ENCODE measurements around the gene CTNNA2.

CTNNA2 gene

GRCh38 chr2:79906139-79906890 lies 393.5 kb downstream of the CTNNA2 start:
- no peaks in the 10 kb centered on the region for H3K27me3 ChIP-seq
- no peak overlapping the region for H3K4me2 ChIP-seq
- H3K36me3 ChIP-seq: no peaks in the 10 kb centered on the region
- no peaks in the 10 kb centered on the region for H3K9me3 ChIP-seq (replicated peaks in 1 of 11)
- H3K27ac ChIP-seq: no peak overlapping the region
- H3K9ac ChIP-seq: no peak overlapping the region
- H3K4me3 ChIP-seq: no peak overlapping the region
- H4K20me1 ChIP-seq: no peaks in the 10 kb centered on the region
- peaks cover 0 to under 1% (median 0%) of the 10 kb centered on the region in 10 experiments; a peak in 1 of 20 replicates for H3K4me1 ChIP-seq
- no peak for TF ChIP-seq Cebpa-rat (IDR thresholded peaks at IDR 0.05)

- no peak overlapping the region for H3K9ac ChIP-seq
- no peaks in the 10 kb centered on the region for H3K9me3 ChIP-seq (replicated peaks in 1 of 11)
- H3K27ac ChIP-seq: no peak overlapping the region
- no peaks in the 10 kb centered on the region for H3K4me1 ChIP-seq
- H4K20me1 ChIP-seq: no peaks in the 10 kb centered on the region
- H3K4me2 ChIP-seq: no peak overlapping the region
- H3K27me3 ChIP-seq: no peaks in the 10 kb centered on the region
- no peak for TF ChIP-seq Cebpa-rat (IDR thresholded peaks at IDR 0.05)
- H3K36me3 ChIP-seq: no peaks in the 10 kb centered on the region
- no peak overlapping the region for H3K4me3 ChIP-seq
Observed at GRCh38 chr2:79909521-79909920, 396.7 kb downstream of the CTNNA2 start.

GRCh38 chr2:79910643-79911042 lies 397.8 kb downstream of the CTNNA2 start:
- no peak overlapping the region for H3K4me3 ChIP-seq
- no peaks in the 10 kb centered on the region for H4K20me1 ChIP-seq
- no peaks in the 10 kb centered on the region for H3K9me3 ChIP-seq (replicated peaks in 1 of 11)
- no peaks in the 10 kb centered on the region for H3K27me3 ChIP-seq
- H3K4me2 ChIP-seq: no peak overlapping the region
- no peak for TF ChIP-seq Cebpa-rat (IDR thresholded peaks at IDR 0.05)
- H3K4me1 ChIP-seq: no peaks in the 10 kb centered on the region
- no peaks in the 10 kb centered on the region for H3K36me3 ChIP-seq
- no peak overlapping the region for H3K9ac ChIP-seq
- no peak overlapping the region for H3K27ac ChIP-seq

- no peak overlapping the region for H3K27ac ChIP-seq
- no peaks in the 10 kb centered on the region for H4K20me1 ChIP-seq
- no peak overlapping the region for H3K4me3 ChIP-seq
- no peaks in the 10 kb centered on the region for H3K36me3 ChIP-seq
- no peaks in the 10 kb centered on the region for H3K4me1 ChIP-seq
- TF ChIP-seq Cebpa-rat (IDR thresholded peaks at IDR 0.05): no peak
- H3K9ac ChIP-seq: no peak overlapping the region
- no peaks in the 10 kb centered on the region for H3K27me3 ChIP-seq
- H3K9me3 ChIP-seq (replicated peaks in 1 of 11): no peaks in the 10 kb centered on the region
- no peak overlapping the region for H3K4me2 ChIP-seq
Observed at GRCh38 chr2:79915455-79915854, 402.6 kb downstream of the CTNNA2 start.

- H3K4me1 ChIP-seq: no peaks in the 10 kb centered on the region
- H3K36me3 ChIP-seq: no peaks in the 10 kb centered on the region
- H4K20me1 ChIP-seq: no peaks in the 10 kb centered on the region
- H3K9ac ChIP-seq: no peak overlapping the region
- H3K4me3 ChIP-seq: no peak overlapping the region
- H3K27me3 ChIP-seq: no peaks in the 10 kb centered on the region
- no peak overlapping the region for H3K4me2 ChIP-seq
- TF ChIP-seq Cebpa-rat (IDR thresholded peaks at IDR 0.05): no peak
- H3K9me3 ChIP-seq (replicated peaks in 1 of 11): no peaks in the 10 kb centered on the region
- no peak overlapping the region for H3K27ac ChIP-seq
Observed at GRCh38 chr2:79916285-79916684, 403.4 kb downstream of the CTNNA2 start.

- no peak for TF ChIP-seq Cebpa-rat (IDR thresholded peaks at IDR 0.05)
- Histone ChIP-seq H3K4me1 (no peaks in the 10 kb centered on the region), H3K9me3 (replicated peaks in 1 of 11) (no peaks in the 10 kb centered on the region)
Observed at GRCh38 chr2:79920512-79921076, 407.7 kb downstream of the CTNNA2 start.

GRCh38 chr2:79929624-79930023 lies 416.8 kb downstream of the CTNNA2 start:
- Histone ChIP-seq H3K4me3 (no peak overlapping the region), H3K4me2 (no peak overlapping the region), H3K27me3 (no peaks in the 10 kb centered on the region), H3K9me3 (replicated peaks in 1 of 11) (no peaks in the 10 kb centered on the region), H3K27ac (no peak overlapping the region), H4K20me1 (no peaks in the 10 kb centered on the region), H3K36me3 (no peaks in the 10 kb centered on the region), H3K9ac (no peak overlapping the region), H3K4me1 (no peaks in the 10 kb centered on the region)
- no peak for TF ChIP-seq Cebpa-rat (IDR thresholded peaks at IDR 0.05)

More at GRCh38 chr2:79920512-79921076, 407.7 kb downstream of the CTNNA2 start:
- no peak overlapping the region for H3K4me3 ChIP-seq
- H3K27ac ChIP-seq: no peak overlapping the region
- no peaks in the 10 kb centered on the region for H3K27me3 ChIP-seq
- H4K20me1 ChIP-seq: no peaks in the 10 kb centered on the region
- no peak overlapping the region for H3K9ac ChIP-seq
- H3K4me2 ChIP-seq: no peak overlapping the region
- no peaks in the 10 kb centered on the region for H3K36me3 ChIP-seq

GRCh38 chr2:79935046-79935732 lies 422.3 kb downstream of the CTNNA2 start:
- H3K4me3 ChIP-seq: no peak overlapping the region
- H3K9me3 ChIP-seq (replicated peaks in 1 of 11): no peaks in the 10 kb centered on the region
- no peak overlapping the region for H3K4me2 ChIP-seq
- H3K4me1 ChIP-seq: peaks cover 0 to 7% (median 0%) of the 10 kb centered on the region in 10 experiments; a peak in 6 of 20 replicates
- no peaks in the 10 kb centered on the region for H3K27me3 ChIP-seq
- no peak overlapping the region for H3K9ac ChIP-seq
- TF ChIP-seq Cebpa-rat (IDR thresholded peaks at IDR 0.05): no peak
- H3K27ac ChIP-seq: peak overlapping the region in 3 of 11 experiments; percentile 20 to 58 (median 56); a peak in 6 of 22 replicates
- H3K36me3 ChIP-seq: no peaks in the 10 kb centered on the region
- no peaks in the 10 kb centered on the region for H4K20me1 ChIP-seq

- Histone ChIP-seq H3K4me3 (peak overlapping the region in 1 of 10 experiments; percentile 20; a peak in 1 of 20 replicates), H3K27ac (peak overlapping the region in 5 of 11 experiments; percentile 10 to 58 (median 55); a peak in 8 of 22 replicates), H4K20me1 (no peaks in the 10 kb centered on the region), H3K9ac (no peak overlapping the region), H3K4me2 (peak overlapping the region in 10 of 11 experiments; percentile 17 to 56 (median 36); a peak in 14 of 22 replicates), H3K27me3 (no peaks in the 10 kb centered on the region), H3K9me3 (replicated peaks in 1 of 11) (no peaks in the 10 kb centered on the region), H3K4me1 (peaks cover 0 to 7% (median 0%) of the 10 kb centered on the region in 10 experiments; a peak in 6 of 20 replicates), H3K36me3 (no peaks in the 10 kb centered on the region)
- TF ChIP-seq Cebpa-rat (IDR thresholded peaks at IDR 0.05): peak in 6 of 11 experiments; percentile 52 to 87 (median 76); a peak in 9 of 22 replicates
Observed at GRCh38 chr2:79935771-79936657, 423.2 kb downstream of the CTNNA2 start.
